SK-N-SH (cell line): ENCODE results near the gene SOX11. TPM values are rescaled to one million over a fixed set of nuclear protein-coding genes. Genes with fewer than 3 reads are reported as not detected.

Experiments used
- CTCF ChIA-PET: fragments of 300-600, 350-600 bp; formaldehyde crosslinking; extraction: SDS; loops from one replicate; lab custom pipeline; 2021; lab: Yijun Ruan, JAX
- POLR2A ChIA-PET: fragments of 350-600 bp; sonication (Branson Sonifier 250); formaldehyde crosslinking; extraction: SDS; loops from one replicate; lab custom pipeline; 2020; ENCODE audit warnings: antibody characterized with exemption, inconsistent platforms; lab: Yijun Ruan, JAX
- DNase-seq: peaks from one replicate; pipeline ENCODE4 v3.0.0; 2012
- H2AFZ ChIP-seq: fragments of 200-600 bp; sonication (generic); 2 replicates; pipeline ENCODE4 v1.8.1; 2016; ENCODE audit warnings: antibody characterized with exemption, mild to moderate bottlenecking, low read depth
- H3F3A ChIP-seq: fragments of 200-600 bp; sonication (generic); replicated peaks from 2 replicates; pipeline ENCODE3; 2016; ENCODE audit warnings: antibody characterized with exemption, mild to moderate bottlenecking; ENCODE audit not compliant: insufficient read depth
- H3K27ac ChIP-seq, 2 experiments: fragments of 200-500 bp in 1 of 2; fragments of 200-600 bp in 1 of 2; sonication (Bioruptor generic) in 1 of 2; sonication (generic), shearing (Covaris generic) in 1 of 2; 2 replicates each; pipeline versions ENCODE4 v1.5.1 to v1.6.1; 2014 to 2016; ENCODE audit warnings: low read depth in 2 of 2, inconsistent platforms in 1 of 2, low read length in 1 of 2, mild to moderate bottlenecking in 1 of 2, mixed read lengths in 1 of 2
- H3K27me3 ChIP-seq: fragments of 200-600 bp; sonication (generic), shearing (Covaris generic); 2 replicates; pipeline ENCODE4 v1.6.1; 2016; ENCODE audit warnings: mixed run types; ENCODE audit not compliant: insufficient read depth
- H3K36me3 ChIP-seq, 2 experiments: fragments of 200-500 bp in 1 of 2; fragments of 200-600 bp in 1 of 2; sonication (Bioruptor generic) in 1 of 2; sonication (generic) in 1 of 2; replicated peaks in 1 of 2; 2 replicates each; pipeline versions ENCODE3 to v1.5.1; 2014 to 2016; ENCODE audit warnings: low read length in 1 of 2, mild to moderate bottlenecking in 1 of 2; ENCODE audit not compliant: insufficient read depth in 2 of 2, control insufficient read depth in 1 of 2
- H3K4me1 ChIP-seq, 2 experiments: fragments of 200-500 bp in 1 of 2; fragments of 200-600 bp in 1 of 2; sonication (Bioruptor generic) in 1 of 2; sonication (generic), shearing (Covaris generic) in 1 of 2; 2 replicates each; pipeline versions ENCODE4 v1.5.1 to v1.6.1; 2014 to 2016; ENCODE audit warnings: low read depth in 1 of 2, low read length in 1 of 2, mixed run types in 1 of 2; ENCODE audit not compliant: insufficient read depth in 2 of 2, control insufficient read depth in 1 of 2
- H3K4me2 ChIP-seq: fragments of 200-600 bp; sonication (generic), shearing (Covaris generic); 2 replicates; pipeline ENCODE4 v1.6.1; 2017; ENCODE audit warnings: mixed run types
- H3K4me3 ChIP-seq, 2 experiments: fragments of 200-500 bp in 1 of 2; fragments of 200-600 bp in 1 of 2; sonication (Bioruptor generic) in 1 of 2; sonication (generic), shearing (Covaris generic) in 1 of 2; 2 replicates each; pipeline versions ENCODE4 v1.5.1 to v1.8.1; 2014 to 2016; ENCODE audit warnings: low read depth in 2 of 2, inconsistent platforms in 1 of 2, low read length in 1 of 2, mild to moderate bottlenecking in 1 of 2, mixed read lengths in 1 of 2, moderate library complexity in 1 of 2
- H3K79me2 ChIP-seq: fragments of 200-600 bp; sonication (generic); 2 replicates; pipeline ENCODE4 v1.8.1; 2017; ENCODE audit warnings: mild to moderate bottlenecking; ENCODE audit not compliant: insufficient read depth
- H3K9ac ChIP-seq: fragments of 200-600 bp; sonication (generic); 2 replicates; pipeline ENCODE4 v1.6.1; 2017; ENCODE audit warnings: mixed run types
- H3K9me2 ChIP-seq: fragments of 200-600 bp; sonication (generic); 2 replicates; pipeline ENCODE4 v1.6.1; 2017; ENCODE audit warnings: mixed run types
- H3K9me3 ChIP-seq: fragments of 200-600 bp; sonication (generic); 2 replicates; pipeline ENCODE4 v1.6.1; 2017; ENCODE audit warnings: mixed run types, mild to moderate bottlenecking, moderate library complexity
- H4K20me1 ChIP-seq: fragments of 200-600 bp; sonication (generic); 2 replicates; pipeline ENCODE4 v1.6.1; 2017; ENCODE audit warnings: mild to moderate bottlenecking, mixed run types; ENCODE audit not compliant: insufficient read depth
- CTCF ChIP-seq: fragments of 200-600 bp; sonication (generic); IDR thresholded peaks from 2 replicates; pipeline ENCODE4 v1.6.1; 2017; ENCODE audit warnings: antibody characterized with exemption, mild to moderate bottlenecking, moderate library complexity
- FOSL2 ChIP-seq: IDR thresholded peaks from 2 replicates; pipeline ENCODE4 v1.4.0; 2012; ENCODE audit warnings: low read depth, mild to moderate bottlenecking, moderate library complexity, borderline replicate concordance
- FOXJ3 ChIP-seq: sonication (generic); formaldehyde crosslinking; IDR thresholded peaks from 2 replicates; pipeline ENCODE4 v1.5.1; 2020; ENCODE audit warnings: mild to moderate bottlenecking, missing genetic modification reagents
- FOXM1 ChIP-seq: IDR thresholded peaks from 2 replicates; pipeline ENCODE4 v1.4.0; 2012; ENCODE audit warnings: low read depth, mild to moderate bottlenecking
- IRF3 ChIP-seq: fragments of 150-350 bp; IDR thresholded peaks from 2 replicates; pipeline ENCODE4 v1.6.1; 2016; ENCODE audit warnings: mild to moderate bottlenecking, low read depth, low read length
- JUND ChIP-seq: IDR thresholded peaks from 2 replicates; pipeline ENCODE4 v1.4.0; 2012
- MEF2A ChIP-seq: IDR thresholded peaks from 2 replicates; pipeline ENCODE4 v1.4.0; 2012; ENCODE audit warnings: low read depth, borderline replicate concordance
- NRF1 ChIP-seq: IDR thresholded peaks from 2 replicates; pipeline ENCODE4 v1.6.1; 2012; ENCODE audit warnings: low read depth, mild to moderate bottlenecking, low read length
- POLR2AphosphoS5 ChIP-seq: IDR thresholded peaks from 2 replicates; pipeline ENCODE4 v1.6.1; 2012; ENCODE audit warnings: low read depth, low read length
- RAD21 ChIP-seq: IDR thresholded peaks from 2 replicates; pipeline ENCODE4 v1.6.1; 2012; ENCODE audit warnings: mild to moderate bottlenecking, low read length
- RCOR1 ChIP-seq: fragments of 150-350 bp; IDR thresholded peaks from 2 replicates; pipeline ENCODE4 v1.6.1; 2017; ENCODE audit warnings: antibody characterized with exemption, low read length
- REST ChIP-seq: IDR thresholded peaks from 2 replicates; pipeline ENCODE4 v1.6.1; 2012; ENCODE audit warnings: mild to moderate bottlenecking, low read depth, low read length, moderate library complexity
- RFX5 ChIP-seq: IDR thresholded peaks from 2 replicates; pipeline ENCODE4 v1.6.1; 2012; ENCODE audit warnings: mild to moderate bottlenecking, improper control_type of control experiment, low read length
- RXRA ChIP-seq: IDR thresholded peaks from 2 replicates; pipeline ENCODE4 v1.4.0; 2012; ENCODE audit warnings: low read depth, mild to moderate bottlenecking, borderline replicate concordance
- TAF1 ChIP-seq: IDR thresholded peaks from 2 replicates; pipeline ENCODE4 v1.6.1; 2012; ENCODE audit warnings: low read depth, mild to moderate bottlenecking, low read length, moderate library complexity, borderline replicate concordance
- TEAD4 ChIP-seq: IDR thresholded peaks from 2 replicates; pipeline ENCODE4 v1.4.0; 2012; ENCODE audit warnings: mild to moderate bottlenecking, borderline replicate concordance; ENCODE audit not compliant: insufficient read depth
- USF1 ChIP-seq: IDR thresholded peaks from 2 replicates; pipeline ENCODE4 v1.4.0; 2012; ENCODE audit warnings: low read depth, borderline replicate concordance
- ZBTB33 ChIP-seq: IDR thresholded peaks from 2 replicates; pipeline ENCODE4 v1.4.0; 2012; ENCODE audit warnings: low read depth, borderline replicate concordance
- WGBS: methylation state at CpG from one replicate; pipeline ENCODE4 v1.1.6; 2017; ENCODE audit warnings: low lambda C conversion rate; 5-methylcytosine and 5-hydroxymethylcytosine counted together
- polyA plus RNA-seq, 3 experiments: library from polyadenylated mRNA; depleted of rRNA; stranded (reverse); fragments of >200 nt; gene quantifications; 2 replicates each; pipeline ENCODE4 v1.2.3, GENCODE V29; 2012

The SOX11 gene
- polyA plus RNA-seq, 1 of the 3 experiments (the other 2 are of a cell fraction), result 3.4 TPM

- ChIA-PET POLR2A (no interaction called here), CTCF (interaction anchor here (1.0 kb wide), 1 partner anchor 30 kb away, joined by 3 read pairs; no protein-coding TSS in a partner anchor)
- Histone ChIP-seq H3K9me2 (no peaks in the 10 kb centered on the region), H3K4me2 (no peak overlapping the region), H3K27ac (no peak overlapping the region), H3K9ac (no peak overlapping the region), H3F3A (no peaks in the 10 kb centered on the region), H3K4me3 (no peak overlapping the region), H3K36me3 (no peaks in the 10 kb centered on the region), H3K27me3 (no peaks in the 10 kb centered on the region), H3K4me1 (peaks cover 0 to 5% of the 10 kb centered on the region in 2 experiments; a peak in 1 of 4 replicates), H4K20me1 (no peaks in the 10 kb centered on the region), H3K79me2 (no peaks in the 10 kb centered on the region), H3K9me3 (no peaks in the 10 kb centered on the region), H2AFZ (no peak overlapping the region)
- no peak for DNase-seq
- no peak for TF ChIP-seq RFX5
- TF ChIP-seq MEF2A, result no peak
- no peak for TF ChIP-seq USF1
- TF ChIP-seq POLR2AphosphoS5, result no peak
- no peak for TF ChIP-seq FOSL2
- TF ChIP-seq TEAD4, result no peak
- 33% methylated on average over 5 of the region's 5 CpGs for WGBS
Observed at GRCh38 chr2:5741242-5741641, 49.1 kb downstream of the SOX11 start.

- Histone ChIP-seq H3K9me3 (no peaks in the 10 kb centered on the region), H3K9ac (no peak overlapping the region), H4K20me1 (no peaks in the 10 kb centered on the region), H3K4me1 (peaks cover 0 to 5% of the 10 kb centered on the region in 2 experiments; a peak in 1 of 4 replicates), H3K27me3 (no peaks in the 10 kb centered on the region), H3K4me2 (no peak overlapping the region), H3K9me2 (no peaks in the 10 kb centered on the region), H3F3A (no peaks in the 10 kb centered on the region), H3K27ac (no peak overlapping the region; a peak in 1 of 4 replicates), H2AFZ (no peak overlapping the region), H3K4me3 (no peak overlapping the region), H3K79me2 (no peaks in the 10 kb centered on the region), H3K36me3 (no peaks in the 10 kb centered on the region)
- POLR2A ChIA-PET, result no interaction called here
- CTCF ChIA-PET, result interaction anchor here (1.0 kb wide), 1 partner anchor 29 kb away, joined by 3 read pairs; no protein-coding TSS in a partner anchor
- peak; percentile 35 for DNase-seq
- 37% methylated on average over 6 of the region's 6 CpGs for WGBS
- no peak for TF ChIP-seq RXRA
- no peak for TF ChIP-seq IRF3
- TF ChIP-seq RCOR1, result no peak
- TF ChIP-seq TAF1, result no peak
- TF ChIP-seq NRF1, result no peak
- no peak for TF ChIP-seq FOXM1
- no peak for TF ChIP-seq REST
- no peak for TF ChIP-seq MEF2A
- no peak for TF ChIP-seq JUND
- TF ChIP-seq USF1, result no peak
- TF ChIP-seq ZBTB33, result no peak
- TF ChIP-seq CTCF, result no peak
- TF ChIP-seq RAD21, result no peak
- TF ChIP-seq FOXJ3, result no peak
Observed at GRCh38 chr2:5742126-5742525, 49.9 kb downstream of the SOX11 start.
